Transverse colon (tissue), 4 donors: ENCODE data around the gene PPIG. TPM values are rescaled to one million over a fixed set of nuclear protein-coding genes. Genes with fewer than 3 reads are reported as not detected.

ENCODE experiments used
- DNase-seq: peaks from one replicate; pipeline ENCODE4 v3.0.0-alpha.2; 2019
- H3K27ac ChIP-seq, 4 donors: fragments of 200-600 bp; sonication (generic); 2 replicates each; pipeline ENCODE4 v1.5.1; 2016 to 2018; ENCODE audit warnings: inconsistent platforms in 4 of 4
- H3K27me3 ChIP-seq: fragments of 200-600 bp; sonication (generic); 2 replicates; pipeline ENCODE4 v1.5.1; 2017; ENCODE audit warnings: inconsistent platforms
- H3K36me3 ChIP-seq, 4 donors: fragments of 200-600 bp; sonication (generic); 2 replicates each; pipeline ENCODE4 v1.5.1; 2017 to 2019; ENCODE audit warnings: inconsistent platforms in 4 of 4
- H3K4me1 ChIP-seq, 4 donors: fragments of 200-600 bp; sonication (generic); 2 replicates each; pipeline ENCODE4 v1.5.1; 2017 to 2020; ENCODE audit warnings: inconsistent platforms in 4 of 4
- H3K4me3 ChIP-seq, 4 donors: fragments of 200-600 bp; sonication (generic); 1 replicate in 1 of 4; 2 replicates in 3 of 4; pipeline versions ENCODE4 v1.5.1 to v1.6.1; 2017 to 2019; ENCODE audit warnings: inconsistent platforms in 4 of 4
- H3K9me3 ChIP-seq, 2 donors: fragments of 200-600 bp; sonication (generic); 2 replicates each; pipeline ENCODE4 v1.5.1; 2017 to 2019; ENCODE audit warnings: inconsistent platforms in 2 of 2
- EP300 ChIP-seq: sonication (generic); formaldehyde crosslinking; IDR thresholded peaks from one replicate; pipeline ENCODE4 v1.6.1; 2017; ENCODE audit warnings: antibody characterized with exemption, low read depth
- POLR2A ChIP-seq: fragments of 450-650 bp; IDR thresholded peaks from one replicate; pipeline ENCODE4 v1.6.1; 2016; ENCODE audit warnings: antibody characterized with exemption, mild to moderate bottlenecking, moderate library complexity
- POLR2AphosphoS5 ChIP-seq, 3 donors: sonication (generic); formaldehyde crosslinking; IDR thresholded peaks; one replicate each; pipeline ENCODE4 v1.6.1; 2016; ENCODE audit warnings: antibody characterized with exemption in 3 of 3
- WGBS, 2 donors: methylation state at CpG; one replicate each; pipeline ENCODE4 v1.1.5; 2018; ENCODE audit warnings: low coverage in 1 of 2; 5-methylcytosine and 5-hydroxymethylcytosine counted together
- in situ Hi-C, 4 donors: fragments of 200-750 bp; cut with MboI; loops; one replicate each; pipeline versions ENCODE4 v1.15.0 to v1.15.1; 2017; ENCODE audit warnings: low sequenced_read_pairs in 3 of 4, low pct_ligation_motif_present in 1 of 4, low pct_unique_long_range_greater_than_20kb in 1 of 4
- intact Hi-C: fragments of 100-400 bp; cut with DNase I; formaldehyde crosslinking; loops from one replicate; pipeline ENCODE4 v1.15.1; 2023; ENCODE audit warnings: low total_unique reads
- total RNA-seq, 4 donors: library from RNA; depleted of rRNA; stranded (reverse); fragments of >200 nt; gene quantifications; one replicate each; pipeline ENCODE4 v1.1.0, GENCODE V29; 2016
- TF ChIP-seq, protein P1 (sequence below), 5 experiments: fragments of 200-600 bp in 3 of 5; fragments of 450-650 bp in 2 of 5; sonication (generic) in 3 of 5; IDR thresholded peaks; 1 replicate in 2 of 5; 2 replicates in 3 of 5; pipeline ENCODE4 v1.5.1; 2016 to 2017; ENCODE audit warnings: antibody characterized with exemption in 5 of 5, inconsistent platforms in 3 of 5, mild to moderate bottlenecking in 2 of 5, moderate library complexity in 1 of 5

PPIG gene
- total RNA-seq, 4 donors from 2014 or later: 25.9 to 55.7 (median 44.4) TPM

DNA sequence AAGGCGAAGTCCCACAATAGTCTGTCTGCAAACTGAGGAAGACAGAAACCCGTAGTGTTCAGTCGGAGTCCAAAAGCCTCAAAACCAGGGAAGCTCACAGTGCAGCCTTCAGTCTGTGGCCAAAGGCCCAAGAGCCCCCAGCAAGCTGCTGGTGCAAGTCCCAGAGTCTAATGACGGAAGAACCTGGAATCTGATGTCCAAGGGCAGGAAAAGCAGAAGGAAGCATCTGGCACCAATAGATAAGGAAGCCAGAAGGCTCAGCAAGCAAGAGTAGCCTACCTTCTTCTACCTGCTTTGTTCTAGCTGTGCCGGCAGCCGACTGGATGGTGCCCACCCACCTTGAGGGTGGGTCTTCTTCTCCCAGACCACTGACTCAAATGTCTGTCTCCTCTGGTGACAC, 88.3 kb downstream of the PPIG start:
- H3K27ac ChIP-seq: no peak overlapping the region
- no peaks in the 10 kb centered on the region for H3K27me3 ChIP-seq
- no peaks in the 10 kb centered on the region for H3K36me3 ChIP-seq
- no peaks in the 10 kb centered on the region for H3K9me3 ChIP-seq
- 76 to 81% methylated on average over 4 to 6 of the region's 6 CpGs for WGBS, 2 donors
- no peak for DNase-seq
- in situ Hi-C loops (no loop called here), intact Hi-C loops (no loop called here)
- no peak overlapping the region for H3K4me3 ChIP-seq
- no peak for TF ChIP-seq POLR2A
- TF ChIP-seq, protein P1, sequence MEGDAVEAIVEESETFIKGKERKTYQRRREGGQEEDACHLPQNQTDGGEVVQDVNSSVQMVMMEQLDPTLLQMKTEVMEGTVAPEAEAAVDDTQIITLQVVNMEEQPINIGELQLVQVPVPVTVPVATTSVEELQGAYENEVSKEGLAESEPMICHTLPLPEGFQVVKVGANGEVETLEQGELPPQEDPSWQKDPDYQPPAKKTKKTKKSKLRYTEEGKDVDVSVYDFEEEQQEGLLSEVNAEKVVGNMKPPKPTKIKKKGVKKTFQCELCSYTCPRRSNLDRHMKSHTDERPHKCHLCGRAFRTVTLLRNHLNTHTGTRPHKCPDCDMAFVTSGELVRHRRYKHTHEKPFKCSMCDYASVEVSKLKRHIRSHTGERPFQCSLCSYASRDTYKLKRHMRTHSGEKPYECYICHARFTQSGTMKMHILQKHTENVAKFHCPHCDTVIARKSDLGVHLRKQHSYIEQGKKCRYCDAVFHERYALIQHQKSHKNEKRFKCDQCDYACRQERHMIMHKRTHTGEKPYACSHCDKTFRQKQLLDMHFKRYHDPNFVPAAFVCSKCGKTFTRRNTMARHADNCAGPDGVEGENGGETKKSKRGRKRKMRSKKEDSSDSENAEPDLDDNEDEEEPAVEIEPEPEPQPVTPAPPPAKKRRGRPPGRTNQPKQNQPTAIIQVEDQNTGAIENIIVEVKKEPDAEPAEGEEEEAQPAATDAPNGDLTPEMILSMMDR (IDR thresholded peaks at IDR 0.05): no peak
- no peak for TF ChIP-seq POLR2AphosphoS5 (IDR thresholded peaks at IDR 0.05)
- TF ChIP-seq EP300: no peak
- no peaks in the 10 kb centered on the region for H3K4me1 ChIP-seq

DNA sequence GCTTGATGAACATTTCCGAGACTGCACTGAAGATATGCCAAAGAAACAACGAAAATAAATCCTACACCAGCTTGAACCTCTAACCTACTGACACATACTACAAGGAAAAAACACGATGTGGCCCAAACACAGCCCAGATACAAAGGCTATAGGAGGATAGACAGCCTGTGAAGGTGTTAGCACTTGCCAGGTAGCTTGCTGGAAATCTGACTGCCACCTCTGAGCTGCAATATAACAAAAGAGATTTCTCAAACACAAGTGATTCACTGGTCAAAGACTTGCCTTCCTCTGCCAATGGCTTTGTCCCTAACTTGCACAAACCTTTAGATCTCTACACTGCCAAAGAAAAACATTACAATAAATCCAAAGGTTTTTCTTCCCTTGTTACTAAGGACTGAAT, 89.0 kb downstream of the PPIG start:
- TF ChIP-seq, protein P1 (IDR thresholded peaks at IDR 0.05): no peak
- TF ChIP-seq EP300: no peak
- TF ChIP-seq POLR2AphosphoS5 (IDR thresholded peaks at IDR 0.05): no peak
- no peak for TF ChIP-seq POLR2A
- in situ Hi-C loops: no loop called here
- H3K27me3 ChIP-seq: no peaks in the 10 kb centered on the region
- no peaks in the 10 kb centered on the region for H3K9me3 ChIP-seq
- no peak overlapping the region for H3K4me3 ChIP-seq
- intact Hi-C loops: no loop called here
- 83 to 100% methylated on average over 1 to 3 of the region's 3 CpGs for WGBS, 2 donors
- no peak for DNase-seq
- no peaks in the 10 kb centered on the region for H3K36me3 ChIP-seq
- no peak overlapping the region for H3K27ac ChIP-seq
- H3K4me1 ChIP-seq: no peaks in the 10 kb centered on the region

DNA sequence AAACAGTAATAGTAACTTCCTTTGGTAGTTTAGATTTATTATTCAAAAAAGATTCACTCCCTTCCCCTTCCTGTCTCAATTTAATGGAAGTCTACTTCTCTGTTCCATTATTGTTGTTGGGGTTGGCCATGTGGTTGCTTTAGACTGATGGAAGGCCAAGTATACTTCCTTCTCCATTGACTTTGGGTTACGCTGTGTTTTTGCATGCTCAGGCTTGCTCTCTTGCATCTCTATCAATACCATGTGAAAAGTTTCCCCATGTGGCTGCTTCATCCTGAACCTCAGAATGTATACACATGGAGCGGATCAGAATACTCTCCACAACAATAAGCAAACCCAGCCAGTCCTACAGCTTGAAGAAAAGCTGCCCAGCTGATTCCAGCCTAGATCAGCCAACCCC, 89.8 kb downstream of the PPIG start:
- in situ Hi-C loops: no loop called here

DNA sequence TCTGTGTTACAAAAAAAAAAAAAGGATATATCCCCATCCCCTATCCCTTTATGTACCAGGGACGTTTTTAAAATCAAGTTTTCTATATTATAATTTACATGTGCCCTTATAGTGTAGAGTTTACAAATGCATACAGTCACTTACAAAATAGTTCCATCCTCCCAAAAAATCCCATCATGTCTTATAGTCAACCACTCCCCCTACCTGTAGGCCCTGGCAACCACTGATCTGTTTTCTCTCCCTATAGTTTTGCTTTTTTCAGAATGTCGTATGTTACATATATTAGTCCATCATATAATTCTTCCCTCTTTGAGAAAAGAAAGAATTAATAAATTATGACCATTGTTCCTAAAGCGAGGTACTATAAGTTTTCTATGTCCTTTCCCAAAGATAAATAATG, 92.2 kb downstream of the PPIG start:
- H3K36me3 ChIP-seq: no peaks in the 10 kb centered on the region
- WGBS, 2 donors: 61 to 62% methylated on average over 3 of the region's 3 CpGs
- DNase-seq: no peak
- H3K27me3 ChIP-seq: no peaks in the 10 kb centered on the region
- H3K27ac ChIP-seq: no peak overlapping the region
- H3K9me3 ChIP-seq: no peaks in the 10 kb centered on the region
- TF ChIP-seq, protein P1 (IDR thresholded peaks at IDR 0.05): no peak
- TF ChIP-seq EP300: no peak
- no peak for TF ChIP-seq POLR2AphosphoS5 (IDR thresholded peaks at IDR 0.05)
- no peak for TF ChIP-seq POLR2A
- H3K4me3 ChIP-seq: no peak overlapping the region
- H3K4me1 ChIP-seq: no peaks in the 10 kb centered on the region
- in situ Hi-C loops (no loop called here), intact Hi-C loops (no loop called here)

More for the DNA sequence above, 89.8 kb downstream of the PPIG start:
- Histone ChIP-seq H3K4me3 (no peak overlapping the region), H3K36me3 (no peaks in the 10 kb centered on the region), H3K27me3 (no peaks in the 10 kb centered on the region), H3K27ac (no peak overlapping the region), H3K4me1 (no peaks in the 10 kb centered on the region), H3K9me3 (no peaks in the 10 kb centered on the region)
- 92 to 94% methylated on average over 2 of the region's 2 CpGs for WGBS, 2 donors
- intact Hi-C loops: no loop called here
- TF ChIP-seq, protein P1 (IDR thresholded peaks at IDR 0.05): no peak
- TF ChIP-seq EP300 (no peak), POLR2AphosphoS5 (IDR thresholded peaks at IDR 0.05) (no peak), POLR2A (no peak)
- DNase-seq: no peak
